M059J (cell line): Measurements from ENCODE around the gene CEP78. TPM values are rescaled to one million over a fixed set of nuclear protein-coding genes. Genes with fewer than 3 reads are reported as not detected.

Experiments
- total RNA-seq: library from RNA; depleted of rRNA; stranded (reverse); fragments of >200 nt; shearing (Covaris generic); gene quantifications from 2 replicates; pipeline ENCODE4 v1.2.3, GENCODE V29; 2014; rRNA removed

Gene CEP78
- total RNA-seq, 1 experiment from 2014 or later = 42.7 TPM

Other genes with a start within 250 kb of the CEP78 start
- 21.4 and 39.2 TPM in 2 replicates for gene GNAQ, start 204.3 kb upstream of the CEP78 start, total RNA-seq
- gene PSAT1, start 61.0 kb downstream of the CEP78 start, total RNA-seq = 73.0 and 82.0 TPM in 2 replicates